Head of caudate nucleus (tissue), 42 donors: ENCODE results near the gene MAP4K2.

Experiments used
- DNase-seq, 42 donors: peaks; one replicate each; pipeline versions ENCODE4 v3.0.0 to v3.0.0-alpha.2; 2020 to 2021; ENCODE audit warnings: mixed read lengths in 7 of 42
- intact Hi-C: fragments of 100-400 bp; cut with DNase I; formaldehyde crosslinking; loops from one replicate; pipeline ENCODE4 v1.15.0; 2022

The MAP4K2 gene

DNA sequence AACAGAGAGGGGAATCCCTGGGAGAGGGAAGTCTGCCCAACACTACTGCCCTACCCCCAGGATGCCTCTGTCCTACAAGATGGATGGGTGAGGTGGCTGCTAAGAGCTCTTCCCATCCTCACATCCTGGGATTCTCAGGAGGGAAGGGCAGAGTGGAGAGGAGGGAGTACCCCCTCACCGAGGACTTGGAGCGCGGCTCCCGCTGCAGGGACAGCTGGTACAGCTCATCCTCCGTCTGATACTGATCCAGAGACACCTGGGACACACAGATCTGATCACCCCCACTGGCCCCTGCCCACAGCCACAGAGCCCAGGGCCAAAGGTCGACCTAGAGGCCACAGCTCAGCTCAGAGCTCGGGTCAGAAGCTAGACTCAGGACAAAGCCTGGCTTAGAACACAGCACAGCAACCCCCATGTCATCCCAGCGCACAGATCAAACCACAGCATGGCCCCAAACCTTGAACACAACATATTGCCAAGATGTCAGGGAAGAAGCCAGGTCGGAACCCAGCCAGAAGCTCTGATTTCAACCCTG is 67.2 kb downstream of the MAP4K2 start:
- no peak for DNase-seq
- intact Hi-C loops: no loop called here
